SK-N-MC (cell line): ENCODE measurements around the gene PARG.

Experiments
- EZH2 ChIP-seq: fragments of 200-600 bp; sonication (generic); IDR thresholded peaks from one replicate; pipeline ENCODE4 v1.6.1; 2017; ENCODE audit warnings: antibody characterized with exemption
- POLR2AphosphoS5 ChIP-seq: IDR thresholded peaks from 2 replicates; pipeline ENCODE4 v1.6.1; 2012; ENCODE audit warnings: mild to moderate bottlenecking, low read depth, low read length, borderline replicate concordance

- no peak for TF ChIP-seq EZH2
- TF ChIP-seq POLR2AphosphoS5, result no peak
These were observed 106.9 kb downstream of the PARG start for GRCh38 chr10:49834976-49835375.
